ENCODE measurements around the gene VPS4A. TPM values are rescaled to one million over a fixed set of nuclear protein-coding genes. Genes with fewer than 3 reads are reported as not detected.
"Not testable (repeated sequence)": the region's sequence is repeated elsewhere in the genome, so short reads cannot be mapped to it uniquely, and the experiment has no call there.

Gene VPS4A
- total and polyA plus RNA-seq, 2 donors (not counting 1 experiment from before 2014, with no cell fraction given) = 33.1 to 43.8 TPM

DNA sequence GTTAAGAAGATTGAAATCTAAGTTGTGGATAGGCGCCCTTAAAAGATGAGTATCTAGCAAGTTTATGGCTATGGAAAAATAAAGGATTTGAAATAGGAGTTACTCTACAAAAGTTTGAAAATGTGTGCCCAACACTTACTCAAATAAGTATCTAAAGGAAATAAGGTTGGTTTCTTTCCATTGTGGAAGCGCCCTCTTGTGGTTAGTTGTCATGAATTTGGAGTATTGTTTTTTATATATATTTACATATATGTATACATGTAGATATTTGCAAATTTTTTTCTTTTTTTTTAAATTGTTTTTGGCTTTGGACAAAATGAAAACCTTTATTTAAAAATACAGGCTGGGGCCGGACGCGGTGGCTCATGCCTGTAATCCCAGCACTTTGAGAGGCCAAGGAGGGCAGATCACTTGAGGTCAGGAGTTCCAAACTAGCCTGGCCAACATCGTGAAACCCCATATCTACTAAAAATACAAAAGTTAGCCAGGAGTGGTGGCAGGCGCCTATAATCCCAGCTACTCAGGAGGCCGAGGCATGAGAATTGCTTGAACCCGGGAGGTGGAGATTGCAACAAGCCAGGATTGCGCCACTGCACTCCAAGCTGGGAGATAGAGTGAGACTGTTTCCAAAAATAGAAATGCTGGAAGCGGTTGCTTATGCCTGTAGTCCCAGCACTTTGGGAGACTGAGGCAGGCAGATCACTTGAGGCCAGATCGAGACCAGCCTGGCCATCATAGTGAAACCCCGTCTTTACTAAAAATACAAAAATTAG lies 24.0 kb upstream of the VPS4A start:
- H3K36me3 ChIP-seq (replicated peaks in 1 of 2; ENCODE audit: control extremely low read depth in 1 of 2, control insufficient read depth in 1 of 2, extremely low read depth in 1 of 2, insufficient read depth in 2 of 2, low read length in 1 of 2) = peaks cover 0 to 7% of the 10 kb centered on the region in 2 experiments
- 92% methylated on average over 7 of the region's 13 CpGs for WGBS (ENCODE audit: insufficient coverage)
- intact Hi-C loops (cut with micrococcal nuclease) = loop anchor here (1.0 kb wide), 1 partner anchor 137 kb away; no protein-coding TSS in a partner anchor

DNA sequence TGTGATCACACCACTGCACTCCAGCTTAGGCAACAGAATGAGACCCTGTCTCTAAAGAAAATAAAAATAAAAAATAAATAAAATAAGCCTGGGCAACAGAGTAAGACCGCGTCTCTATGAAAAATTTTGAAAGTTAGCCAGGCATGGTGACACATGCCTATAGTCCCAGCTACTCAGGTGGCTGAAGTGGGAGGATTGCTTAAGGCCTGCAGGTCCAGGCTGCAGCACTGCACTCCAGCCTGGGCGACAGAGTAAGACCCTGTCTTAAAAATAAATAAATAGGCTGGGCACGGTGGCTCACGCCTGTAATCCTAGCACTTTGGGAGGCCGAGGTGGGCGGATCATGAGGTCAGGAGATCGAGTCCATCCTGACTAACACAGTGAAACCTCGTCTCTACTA lies 19.5 kb upstream of the VPS4A start:
- H3K27ac Mint-ChIP-seq; H3K4me3 Mint-ChIP-seq; CTCF ChIA-PET; H3K4me1 Mint-ChIP-seq; H4K20me1 ChIP-seq (ENCODE audit: control insufficient read depth, insufficient read depth, low read length, poor library complexity, severe bottlenecking); H3K9me3 Mint-ChIP-seq (ENCODE audit: insufficient read depth); H3K9ac ChIP-seq (ENCODE audit: low read length); ATAC-seq (ENCODE audit: low read depth); intact Hi-C loops (cut with micrococcal nuclease); H3K27me3 ChIP-seq (replicated peaks in 1 of 4; ENCODE audit: control extremely low read depth in 1 of 4, control insufficient read depth in 3 of 4, insufficient read depth in 4 of 4, low read length in 3 of 4); H2AFZ ChIP-seq (ENCODE audit: insufficient read depth, low read depth, low read length, poor library complexity, severe bottlenecking); DNase-seq; H3K36me3 ChIP-seq (replicated peaks in 1 of 2; ENCODE audit: control extremely low read depth in 1 of 2, control insufficient read depth in 1 of 2, extremely low read depth in 1 of 2, insufficient read depth in 2 of 2, low read length in 1 of 2); H3K4me2 ChIP-seq (replicated peaks; ENCODE audit: low read depth, low read length, poor library complexity, severe bottlenecking); H3K79me2 ChIP-seq (ENCODE audit: control insufficient read depth, insufficient read depth, low read length); H3K4me3 ChIP-seq (ENCODE audit: control extremely low read depth in 1 of 5, extremely low read depth in 1 of 5, insufficient read depth in 1 of 5, low read depth in 2 of 5, low read length in 4 of 5); H3K27me3 Mint-ChIP-seq; H3K27ac ChIP-seq (ENCODE audit: low read length in 2 of 2); H3K9me3 ChIP-seq (ENCODE audit: control extremely low read depth in 1 of 3, control insufficient read depth in 2 of 3, insufficient read depth in 1 of 3, low read length in 2 of 3); POLR2A ChIA-PET; H3K4me1 ChIP-seq (ENCODE audit: control insufficient read depth in 2 of 2, insufficient read depth in 2 of 2, low read length in 2 of 2): not testable (repeated sequence)
- 100% methylated on average over 3 of the region's 9 CpGs for WGBS (ENCODE audit: insufficient coverage)

More for the DNA sequence above, 24.0 kb upstream of the VPS4A start:
- H3K4me1 Mint-ChIP-seq = peaks cover 1% of the 10 kb centered on the region
- Histone ChIP-seq H3K27ac (ENCODE audit: low read length in 2 of 2) (no peak overlapping the region), H3K79me2 (ENCODE audit: control insufficient read depth, insufficient read depth, low read length) (no peaks in the 10 kb centered on the region), H3K9ac (ENCODE audit: low read length) (no peak overlapping the region), H3K4me2 (replicated peaks; ENCODE audit: low read depth, low read length, poor library complexity, severe bottlenecking) (no peak overlapping the region), H3K27me3 (replicated peaks in 1 of 4; ENCODE audit: control extremely low read depth in 1 of 4, control insufficient read depth in 3 of 4, insufficient read depth in 4 of 4, low read length in 3 of 4) (no peaks in the 10 kb centered on the region), H2AFZ (ENCODE audit: insufficient read depth, low read depth, low read length, poor library complexity, severe bottlenecking) (no peak overlapping the region), H4K20me1 (ENCODE audit: control insufficient read depth, insufficient read depth, low read length, poor library complexity, severe bottlenecking) (no peaks in the 10 kb centered on the region), H3K4me1 (ENCODE audit: control insufficient read depth in 2 of 2, insufficient read depth in 2 of 2, low read length in 2 of 2) (no peaks in the 10 kb centered on the region), H3K9me3 (ENCODE audit: control extremely low read depth in 1 of 3, control insufficient read depth in 2 of 3, insufficient read depth in 1 of 3, low read length in 2 of 3) (no peaks in the 10 kb centered on the region), H3K4me3 (ENCODE audit: control extremely low read depth in 1 of 5, extremely low read depth in 1 of 5, insufficient read depth in 1 of 5, low read depth in 2 of 5, low read length in 4 of 5) (no peak overlapping the region)
- ChIA-PET CTCF (interaction anchor here (0.9 to 9.5 kb wide), 12 partner anchors 9 to 759 kb away, joined by 3 to 314 read pairs (median 6); partner anchors contain the start of gene SNTB2), POLR2A (interaction anchor here (0.6 kb wide), 3 partner anchors 7 to 56 kb away, joined by 5 to 9 read pairs (median 6); no protein-coding TSS in a partner anchor)
- ATAC-seq (ENCODE audit: low read depth) = no peak
- peak; percentile 75 for DNase-seq
- H3K4me3 Mint-ChIP-seq = no peak overlapping the region
- no peaks in the 10 kb centered on the region for H3K27me3 Mint-ChIP-seq
- TF ChIP-seq EZH2 (IDR thresholded peaks at IDR 0.05; ENCODE audit: borderline replicate concordance, insufficient read depth, low read depth, low read length, poor library complexity, severe bottlenecking) = no peak
- TF ChIP-seq, protein P1, sequence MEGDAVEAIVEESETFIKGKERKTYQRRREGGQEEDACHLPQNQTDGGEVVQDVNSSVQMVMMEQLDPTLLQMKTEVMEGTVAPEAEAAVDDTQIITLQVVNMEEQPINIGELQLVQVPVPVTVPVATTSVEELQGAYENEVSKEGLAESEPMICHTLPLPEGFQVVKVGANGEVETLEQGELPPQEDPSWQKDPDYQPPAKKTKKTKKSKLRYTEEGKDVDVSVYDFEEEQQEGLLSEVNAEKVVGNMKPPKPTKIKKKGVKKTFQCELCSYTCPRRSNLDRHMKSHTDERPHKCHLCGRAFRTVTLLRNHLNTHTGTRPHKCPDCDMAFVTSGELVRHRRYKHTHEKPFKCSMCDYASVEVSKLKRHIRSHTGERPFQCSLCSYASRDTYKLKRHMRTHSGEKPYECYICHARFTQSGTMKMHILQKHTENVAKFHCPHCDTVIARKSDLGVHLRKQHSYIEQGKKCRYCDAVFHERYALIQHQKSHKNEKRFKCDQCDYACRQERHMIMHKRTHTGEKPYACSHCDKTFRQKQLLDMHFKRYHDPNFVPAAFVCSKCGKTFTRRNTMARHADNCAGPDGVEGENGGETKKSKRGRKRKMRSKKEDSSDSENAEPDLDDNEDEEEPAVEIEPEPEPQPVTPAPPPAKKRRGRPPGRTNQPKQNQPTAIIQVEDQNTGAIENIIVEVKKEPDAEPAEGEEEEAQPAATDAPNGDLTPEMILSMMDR (IDR thresholded peaks at IDR 0.05) = peak; percentile 79
- H3K9me3 Mint-ChIP-seq (ENCODE audit: insufficient read depth) = no peaks in the 10 kb centered on the region
- no peak overlapping the region for H3K27ac Mint-ChIP-seq

All from B cell (primary cell).